ENCODE measurements around the gene OR7G1. TPM values are rescaled to one million over a fixed set of nuclear protein-coding genes. Genes with fewer than 3 reads are reported as not detected.

OR7G1 gene
- total RNA-seq, 4 donors from 2014 or later: not detected

GRCh38 chr19:9107375-9107774 is 8.2 kb downstream of the OR7G1 start, which contains the start of gene OR7G2:
Gene OR7G2 (minus strand): TSS chr19:9107475. CDS start chr19:9103243, 4,232 bp downstream.
- no peak for DNase-seq
- Histone ChIP-seq H3K27ac (no peak within 1 kb of the TSS), H3K9me3 (no peaks in the 10 kb centered on the region), H3K36me3 (no peaks in the 10 kb centered on the region), H3K4me3 (no peak within 1 kb of the TSS), H3K27me3 (peaks cover 0 to 21% (median 0%) of the 10 kb centered on the region in 4 donors), H3K4me1 (no peaks in the 10 kb centered on the region)
- 40 to 41% methylated on average over 8 of the region's 8 CpGs for WGBS, 2 donors
- TF ChIP-seq POLR2A (IDR thresholded peaks at IDR 0.05): no peak
- no peak for TF ChIP-seq CTCF (IDR thresholded peaks at IDR 0.05)
- intact Hi-C loops (cut with DNase I): no loop called here

- intact Hi-C loops (cut with DNase I): no loop called here
- no peaks in the 10 kb centered on the region for H3K9me3 ChIP-seq
Observed at GRCh38 chr19:9086761-9087160, 28.8 kb downstream of the OR7G1 start, which contains the start of gene OR1M1. Gene OR1M1 (plus strand): TSS chr19:9087061. CDS start chr19:9093245, 6,184 bp downstream.

GRCh38 chr19:9078651-9079050 is 36.9 kb downstream of the OR7G1 start:
- H3K27ac ChIP-seq: no peak overlapping the region
- intact Hi-C loops (cut with DNase I): no loop called here
- no peaks in the 10 kb centered on the region for H3K36me3 ChIP-seq
- TF ChIP-seq POLR2A (IDR thresholded peaks at IDR 0.05) (no peak), CTCF (IDR thresholded peaks at IDR 0.05) (no peak)
- H3K27me3 ChIP-seq: no peaks in the 10 kb centered on the region
- DNase-seq: no peak
- H3K9me3 ChIP-seq: no peaks in the 10 kb centered on the region
- peaks cover 0 to 17% (median 6%) of the 10 kb centered on the region in 3 donors for H3K4me1 ChIP-seq
- 55 to 64% methylated on average over 4 of the region's 4 CpGs for WGBS, 2 donors
- H3K4me3 ChIP-seq: no peak overlapping the region

More at GRCh38 chr19:9086761-9087160, 28.8 kb downstream of the OR7G1 start, which contains the start of gene OR1M1:
- TF ChIP-seq POLR2A (IDR thresholded peaks at IDR 0.05): no peak
- TF ChIP-seq CTCF (IDR thresholded peaks at IDR 0.05): no peak
- Histone ChIP-seq H3K36me3 (no peaks in the 10 kb centered on the region), H3K27ac (no peak within 1 kb of the TSS), H3K4me3 (no peak within 1 kb of the TSS), H3K4me1 (no peaks in the 10 kb centered on the region), H3K27me3 (peaks cover 0 to 24% (median 0%) of the 10 kb centered on the region in 4 donors)
- no peak for DNase-seq
- WGBS, 2 donors: 22 to 53% methylated on average over 2 of the region's 2 CpGs

- H3K36me3 ChIP-seq: no peaks in the 10 kb centered on the region
- TF ChIP-seq POLR2A (IDR thresholded peaks at IDR 0.05): no peak
- no peak for TF ChIP-seq CTCF (IDR thresholded peaks at IDR 0.05)
- H3K9me3 ChIP-seq: no peaks in the 10 kb centered on the region
- H3K27me3 ChIP-seq: no peaks in the 10 kb centered on the region
- intact Hi-C loops (cut with DNase I): no loop called here
- H3K27ac ChIP-seq: no peak overlapping the region
- peaks cover 0 to 17% (median 6%) of the 10 kb centered on the region in 3 donors for H3K4me1 ChIP-seq
- WGBS, 2 donors: 66 to 72% methylated on average over 10 of the region's 10 CpGs
- H3K4me3 ChIP-seq: no peak overlapping the region
- no peak for DNase-seq
Observed at GRCh38 chr19:9076901-9077300, 38.7 kb downstream of the OR7G1 start.

GRCh38 chr19:9075064-9075949 is 40.3 kb downstream of the OR7G1 start:
- 14 to 18% methylated on average over 14 to 15 of the region's 16 CpGs for WGBS, 2 donors
- intact Hi-C loops (cut with DNase I): no loop called here
- Histone ChIP-seq H3K27ac (peak overlapping the region in 3 of 4 donors; percentile 9 to 53 (median 15)), H3K4me3 (no peak overlapping the region), H3K4me1 (peaks cover 0 to 19% (median 6%) of the 10 kb centered on the region in 3 donors), H3K27me3 (no peaks in the 10 kb centered on the region), H3K9me3 (no peaks in the 10 kb centered on the region), H3K36me3 (no peaks in the 10 kb centered on the region)
- peak; percentile 3 for DNase-seq
- TF ChIP-seq CTCF (IDR thresholded peaks at IDR 0.05): no peak
- no peak for TF ChIP-seq POLR2A (IDR thresholded peaks at IDR 0.05)
